Suppressor macrophage treated with lipopolysaccharide for 1 hour (primary cell): ENCODE measurements around the gene MAP1B.

Experiments
- DNase-seq, 3 donors: peaks; one replicate each; pipeline ENCODE4 v3.0.0-alpha.2; 2020 to 2022

The MAP1B gene

GRCh38 chr5:72199681-72200080 is 92.4 kb downstream of the MAP1B start:
- no peak for DNase-seq

DNA sequence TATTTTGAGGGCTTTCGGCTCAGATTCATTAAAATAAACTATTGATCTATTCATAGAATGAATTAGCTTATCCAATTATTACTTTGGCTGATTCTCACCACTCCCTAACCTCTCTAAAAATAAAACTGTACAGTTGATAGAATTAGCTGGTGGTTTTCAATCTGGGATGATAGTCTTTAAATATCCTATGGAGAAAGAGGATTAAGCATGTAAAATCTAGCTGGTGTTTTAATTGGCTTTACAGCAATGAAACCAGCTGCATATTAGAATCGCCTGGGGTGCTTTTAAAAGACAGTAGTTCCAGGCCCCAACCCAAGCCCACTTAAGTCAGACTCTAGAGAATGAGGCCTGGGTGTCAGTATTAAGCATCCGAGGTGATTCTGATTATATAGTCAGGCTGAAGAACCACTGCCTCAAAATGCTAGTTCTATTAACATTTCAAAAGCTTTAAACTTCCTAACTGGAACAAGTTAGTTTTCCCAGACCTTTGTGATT is 95.1 kb downstream of the MAP1B start:
- no peak for DNase-seq

DNA sequence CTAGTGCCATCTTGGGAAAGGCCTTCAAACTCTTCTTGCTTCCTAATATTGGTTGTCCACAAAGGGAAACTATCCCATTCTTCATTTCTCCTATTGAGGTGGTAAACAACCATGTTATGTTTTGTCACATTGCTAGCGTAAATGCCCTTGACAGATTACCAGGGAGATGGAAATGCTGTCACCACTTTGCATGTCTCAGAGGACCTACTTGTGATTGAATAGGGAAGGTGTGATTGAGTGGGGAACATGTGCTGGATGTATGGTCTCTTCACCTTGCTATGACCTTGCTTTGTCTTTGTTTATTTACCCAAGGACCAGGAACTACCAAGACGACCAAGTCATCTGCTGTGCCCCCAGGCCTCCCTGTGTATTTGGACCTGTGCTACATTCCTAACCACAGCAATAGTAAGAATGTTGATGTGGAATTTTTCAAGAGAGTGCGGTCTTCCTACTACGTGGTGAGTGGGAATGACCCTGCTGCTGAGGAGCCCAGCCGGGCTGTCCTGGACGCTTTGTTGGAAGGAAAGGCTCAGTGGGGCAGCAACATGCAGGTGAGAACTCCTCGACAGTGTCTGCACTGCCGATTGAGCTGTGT is 96.1 kb downstream of the MAP1B start:
- no peak for DNase-seq

DNA sequence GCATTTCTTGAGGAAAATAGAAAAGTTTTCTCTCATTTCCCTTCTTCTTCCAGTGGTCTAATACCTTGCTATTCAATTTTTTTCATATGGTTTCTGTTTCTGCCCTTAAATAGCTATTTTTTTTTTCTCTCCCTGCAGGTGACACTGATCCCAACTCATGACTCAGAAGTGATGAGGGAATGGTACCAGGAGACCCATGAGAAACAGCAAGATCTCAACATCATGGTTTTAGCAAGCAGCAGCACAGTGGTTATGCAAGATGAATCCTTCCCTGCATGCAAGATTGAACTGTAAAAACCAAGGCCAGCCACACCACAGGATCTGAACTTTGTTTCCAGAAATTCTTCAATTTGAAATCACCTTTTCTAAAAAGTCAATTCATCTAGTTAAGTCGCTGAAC is 97.7 kb downstream of the MAP1B start:
- no peak for DNase-seq

DNA sequence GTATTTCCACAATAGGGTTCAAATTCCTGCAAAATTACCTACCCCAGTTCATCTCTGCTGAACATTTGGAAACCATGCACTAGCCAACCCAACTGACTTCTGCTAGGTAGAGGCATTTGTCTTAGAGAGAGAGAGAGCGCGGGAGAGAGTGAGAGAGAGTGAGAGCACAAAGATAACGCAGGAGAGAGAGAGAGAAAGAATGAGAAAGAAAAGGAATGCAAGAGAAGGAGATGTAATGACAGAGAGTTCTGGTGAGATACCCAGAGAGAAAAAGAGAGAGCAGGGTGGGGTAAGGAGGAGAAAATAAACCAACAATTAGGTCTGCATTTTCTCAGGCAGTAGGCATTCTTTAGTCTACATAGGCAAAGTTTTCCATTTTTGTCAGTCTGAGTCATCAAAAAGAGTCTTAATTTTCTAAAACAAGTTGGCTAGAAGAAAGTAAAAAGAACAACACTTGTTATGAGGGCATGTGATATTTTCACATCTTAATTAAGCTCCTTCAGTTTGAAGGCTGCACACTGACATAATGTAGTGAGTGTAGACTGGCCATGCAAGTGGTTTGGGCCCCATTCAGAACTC is 98.2 kb downstream of the MAP1B start:
- DNase-seq = no peak

DNA sequence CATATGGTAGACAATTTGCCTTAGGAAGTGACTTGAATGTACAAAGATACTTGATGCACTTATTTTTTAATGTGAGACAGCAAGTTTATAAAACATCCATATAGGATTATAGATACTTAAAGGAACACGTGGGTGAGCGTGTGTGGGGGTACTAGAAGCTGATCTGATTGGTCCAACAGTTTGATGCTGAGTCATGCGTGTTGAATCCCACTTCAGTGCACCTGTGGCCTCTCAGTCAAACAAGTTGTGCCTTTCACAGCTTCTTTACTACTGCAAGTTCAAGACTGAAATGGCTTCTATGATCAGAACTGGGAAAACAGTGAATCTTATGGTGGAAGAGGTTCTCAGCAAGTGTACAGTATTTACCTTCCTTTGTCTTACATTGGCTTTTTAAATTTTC is 98.9 kb downstream of the MAP1B start:
- no peak for DNase-seq

GRCh38 chr5:72206994-72207393 is 99.7 kb downstream of the MAP1B start:
- DNase-seq = no peak

DNA sequence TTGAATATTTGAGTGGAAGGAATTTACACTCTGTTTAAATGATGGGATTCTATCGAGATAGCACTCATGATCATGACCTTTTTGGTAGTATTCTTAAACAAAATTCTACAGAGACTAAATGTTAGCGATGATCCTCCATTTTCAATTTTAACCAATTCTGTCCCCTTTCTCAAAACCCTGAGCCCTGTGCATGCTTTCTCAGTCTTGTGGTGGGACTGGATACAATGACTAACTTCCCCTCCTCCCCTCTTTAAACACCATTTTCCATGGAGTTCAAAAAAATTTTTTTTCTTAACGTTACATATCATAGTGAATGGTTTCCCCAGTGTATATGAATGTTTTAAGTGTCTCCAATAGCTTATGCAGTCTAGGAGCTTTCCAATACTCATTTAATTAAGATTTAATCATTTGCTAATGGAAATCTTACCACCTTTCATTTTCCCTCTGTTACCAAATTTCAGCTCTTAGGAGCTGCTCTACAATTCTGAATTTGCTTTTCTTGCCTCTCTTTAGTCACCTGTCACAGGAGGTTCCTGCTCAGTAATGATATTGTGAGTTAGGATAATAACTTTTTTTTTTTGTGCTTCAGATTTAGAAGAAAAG is 101.2 kb downstream of the MAP1B start:
- no peak for DNase-seq

GRCh38 chr5:72209147-72210115 is 102.2 kb downstream of the MAP1B start:
- no peak for DNase-seq

GRCh38 chr5:72210888-72211678 is 103.8 kb downstream of the MAP1B start:
- DNase-seq = no peak

- no peak for DNase-seq
Measured at GRCh38 chr5:72212171-72212570, 104.9 kb downstream of the MAP1B start.

DNA sequence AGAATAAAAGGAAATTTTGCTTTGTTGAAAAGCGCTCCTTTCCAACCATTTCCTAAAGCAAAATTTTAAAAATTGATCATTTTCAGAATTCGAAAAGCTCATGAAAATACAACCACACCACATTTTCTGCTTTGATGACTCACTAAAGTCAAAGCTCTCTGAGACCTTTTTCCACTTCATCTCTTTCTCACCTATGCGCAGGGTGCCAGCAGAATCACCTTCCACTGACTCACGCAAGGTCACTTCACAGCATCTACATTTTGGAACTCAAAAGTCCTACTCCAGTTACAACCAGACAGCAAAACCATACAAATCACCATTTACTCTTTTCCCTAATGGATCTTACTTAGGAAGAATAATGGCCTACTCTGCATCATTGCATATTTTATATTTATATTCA is 106.2 kb downstream of the MAP1B start:
- DNase-seq = no peak

DNA sequence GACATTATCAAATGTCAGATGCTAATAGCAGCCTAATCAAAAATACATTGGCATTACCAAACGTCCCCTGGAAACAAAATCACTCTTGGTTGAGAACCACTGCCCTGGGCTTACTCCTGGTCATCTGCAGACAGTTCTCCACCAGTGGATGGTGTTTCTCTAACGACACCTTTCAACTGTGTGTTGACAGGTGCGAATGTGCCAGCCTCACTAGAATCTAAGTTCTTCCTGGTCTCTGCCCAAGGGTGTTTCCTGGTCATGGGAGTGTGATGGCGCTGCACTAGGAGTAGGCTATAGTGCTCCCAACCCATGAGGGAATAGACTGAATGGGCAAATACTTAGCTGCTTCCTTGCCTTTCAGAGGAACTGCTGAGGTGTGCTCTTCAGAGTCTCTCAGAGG is 106.9 kb downstream of the MAP1B start:
- no peak for DNase-seq

DNA sequence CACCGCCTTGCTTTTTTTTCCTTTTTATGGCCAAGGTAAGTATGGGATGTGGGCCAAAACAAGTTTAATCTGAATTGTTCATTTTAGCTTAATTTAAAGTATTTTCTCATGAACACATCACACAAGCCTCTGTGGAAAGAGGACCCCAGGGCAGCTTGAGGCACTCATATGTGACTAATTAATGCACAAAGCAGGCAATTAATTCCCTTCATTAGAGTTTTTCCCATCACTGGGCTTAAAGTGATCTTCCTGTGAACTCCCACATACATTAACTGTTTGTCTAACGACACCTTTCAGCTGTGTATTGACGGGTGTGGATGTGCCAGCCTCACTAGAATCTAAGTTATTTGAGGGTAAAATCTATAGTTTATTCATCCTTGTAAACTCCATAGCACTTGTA is 109.5 kb downstream of the MAP1B start:
- no peak for DNase-seq

GRCh38 chr5:72221099-72221498 is 113.8 kb downstream of the MAP1B start:
- no peak for DNase-seq

DNA sequence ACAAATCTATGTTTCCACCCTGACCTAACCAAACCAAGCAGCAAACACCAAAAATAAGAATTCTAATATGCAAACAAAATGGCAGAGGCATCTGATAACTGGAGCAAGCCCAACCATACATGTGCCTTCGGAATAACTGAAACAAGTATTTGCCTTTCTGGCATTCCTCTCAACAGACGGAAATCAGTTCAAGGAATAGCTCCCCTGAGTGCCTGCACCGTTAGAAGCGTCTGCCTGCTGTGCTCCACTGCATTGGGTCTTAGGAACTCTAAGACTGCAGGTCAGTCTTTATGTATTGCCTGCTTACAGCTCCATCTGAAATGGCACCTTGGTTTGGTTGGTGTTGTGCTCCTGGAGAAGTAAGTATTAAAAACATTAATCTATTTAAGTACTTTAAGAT is 114.3 kb downstream of the MAP1B start:
- no peak for DNase-seq

DNA sequence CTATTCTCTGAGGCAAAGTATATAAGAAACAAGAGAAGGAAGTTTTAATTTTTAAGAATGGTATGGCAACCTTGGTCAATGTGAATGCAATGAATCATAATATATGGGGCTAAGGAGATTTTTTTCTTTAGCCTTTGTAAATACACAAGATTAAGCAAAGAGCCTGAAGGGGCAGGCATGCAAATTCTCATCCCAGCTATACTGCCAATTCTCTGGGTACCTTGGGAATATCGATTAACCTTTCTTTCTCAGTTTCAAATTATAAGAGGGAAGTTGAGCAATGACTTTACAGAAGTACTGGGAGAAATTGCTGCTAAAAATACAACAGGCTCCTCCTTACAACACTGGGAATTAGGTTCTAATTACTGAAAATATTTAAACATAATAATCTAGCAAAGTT is 115.2 kb downstream of the MAP1B start:
- DNase-seq = no peak

DNA sequence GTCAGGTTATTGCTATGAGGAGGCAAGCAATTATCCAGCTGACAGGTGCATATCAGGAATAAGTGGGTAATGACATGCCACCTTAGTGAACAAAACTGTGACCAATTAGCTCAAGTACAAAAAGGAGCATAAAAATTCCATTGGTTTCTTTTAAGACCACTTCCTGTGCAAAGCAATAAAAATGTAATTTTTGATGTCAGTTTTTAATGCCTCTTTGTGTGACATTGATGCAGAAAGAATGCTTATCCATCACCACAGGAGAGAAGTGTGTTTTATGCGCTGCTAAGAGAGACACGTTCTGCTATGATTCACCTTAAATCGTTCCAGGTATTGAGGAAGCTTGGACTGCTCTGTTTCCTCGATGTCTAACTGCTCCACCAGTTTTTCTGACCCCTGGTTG is 116.1 kb downstream of the MAP1B start:
- no peak for DNase-seq

DNA sequence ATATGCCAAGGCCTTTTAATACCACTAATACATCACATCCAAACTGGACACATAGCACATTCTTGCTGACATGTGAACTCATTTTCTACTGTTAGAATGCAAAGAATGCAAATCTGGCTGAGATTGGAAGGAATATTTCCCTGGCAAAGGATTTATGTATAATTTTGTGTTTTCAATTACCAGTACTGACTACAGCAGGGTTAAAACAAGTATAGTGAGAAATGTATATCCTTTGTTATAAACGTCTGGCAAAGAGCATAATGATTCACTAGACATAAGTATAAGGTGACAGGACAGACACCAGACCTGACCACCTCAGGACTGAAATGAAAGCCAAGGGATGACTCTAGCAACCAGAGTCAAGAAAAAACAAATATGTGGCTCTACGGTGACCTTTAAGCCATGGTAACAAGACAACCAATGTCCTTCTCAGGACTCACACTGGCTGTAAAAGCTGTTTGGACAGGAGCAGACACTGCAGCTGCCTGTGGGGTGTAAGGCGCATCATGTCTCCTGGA is 117.7 kb downstream of the MAP1B start:
- DNase-seq = no peak

GRCh38 chr5:72225741-72226140 is 118.5 kb downstream of the MAP1B start:
- no peak for DNase-seq

DNA sequence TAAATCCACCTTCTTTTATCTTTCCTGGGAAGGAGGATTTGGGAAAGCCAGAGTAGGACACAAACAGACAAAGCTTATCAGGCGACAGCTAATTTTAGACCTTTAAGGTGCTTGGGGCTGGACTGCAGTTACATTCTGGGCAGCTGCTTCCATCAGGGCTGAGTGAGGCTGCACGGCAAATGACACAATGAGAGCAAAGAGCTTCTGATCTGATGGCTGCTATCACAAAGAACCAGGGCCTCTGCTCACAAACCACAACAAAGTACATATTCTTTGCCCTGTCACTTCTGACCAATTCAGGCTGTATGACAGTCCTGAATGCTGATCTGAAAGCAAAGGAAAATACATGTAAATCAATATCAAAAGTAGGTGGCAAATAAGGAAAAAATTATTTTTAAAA is 119.7 kb downstream of the MAP1B start:
- no peak for DNase-seq

DNA sequence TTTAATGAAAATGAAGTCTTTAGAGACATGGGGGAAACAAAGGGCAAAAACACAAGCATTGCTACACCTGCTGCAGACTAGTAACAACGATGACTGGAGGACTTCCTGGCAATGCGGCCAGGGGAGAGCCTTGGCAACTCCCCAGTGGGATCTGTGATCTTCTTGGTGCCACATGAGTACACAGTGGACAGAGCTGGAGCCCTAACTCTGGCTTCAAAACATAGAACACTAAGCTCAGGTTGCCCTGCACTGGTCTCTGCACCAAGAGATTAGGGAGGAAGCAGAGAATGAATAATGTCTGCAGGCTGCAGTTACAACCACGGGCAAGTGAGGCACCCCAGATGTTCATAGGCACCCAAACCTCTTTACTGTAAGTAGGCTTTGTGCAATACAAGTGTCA is 121.7 kb downstream of the MAP1B start:
- DNase-seq = no peak
